ENCODE data around the gene BLVRB.

DNA sequence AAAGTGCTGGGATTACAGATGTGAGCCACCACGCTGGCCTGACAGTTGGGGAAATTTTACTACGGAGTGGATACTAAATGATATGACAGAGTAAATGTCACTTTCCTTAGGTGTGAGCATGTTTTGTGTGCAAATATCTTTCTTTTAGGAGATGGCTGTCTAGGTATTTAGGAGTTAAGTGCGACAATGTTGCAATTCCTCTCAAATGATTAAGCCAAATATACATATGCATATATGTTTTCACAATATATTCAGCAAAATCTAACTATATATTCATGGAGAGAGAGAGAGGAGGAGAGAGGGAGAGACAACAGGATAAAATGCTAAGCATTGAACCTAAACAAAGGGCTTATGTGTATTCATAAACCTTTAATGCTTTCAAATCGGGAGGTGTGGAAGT lies 16.0 kb downstream of the BLVRB start:
- TF ChIP-seq, protein P1, sequence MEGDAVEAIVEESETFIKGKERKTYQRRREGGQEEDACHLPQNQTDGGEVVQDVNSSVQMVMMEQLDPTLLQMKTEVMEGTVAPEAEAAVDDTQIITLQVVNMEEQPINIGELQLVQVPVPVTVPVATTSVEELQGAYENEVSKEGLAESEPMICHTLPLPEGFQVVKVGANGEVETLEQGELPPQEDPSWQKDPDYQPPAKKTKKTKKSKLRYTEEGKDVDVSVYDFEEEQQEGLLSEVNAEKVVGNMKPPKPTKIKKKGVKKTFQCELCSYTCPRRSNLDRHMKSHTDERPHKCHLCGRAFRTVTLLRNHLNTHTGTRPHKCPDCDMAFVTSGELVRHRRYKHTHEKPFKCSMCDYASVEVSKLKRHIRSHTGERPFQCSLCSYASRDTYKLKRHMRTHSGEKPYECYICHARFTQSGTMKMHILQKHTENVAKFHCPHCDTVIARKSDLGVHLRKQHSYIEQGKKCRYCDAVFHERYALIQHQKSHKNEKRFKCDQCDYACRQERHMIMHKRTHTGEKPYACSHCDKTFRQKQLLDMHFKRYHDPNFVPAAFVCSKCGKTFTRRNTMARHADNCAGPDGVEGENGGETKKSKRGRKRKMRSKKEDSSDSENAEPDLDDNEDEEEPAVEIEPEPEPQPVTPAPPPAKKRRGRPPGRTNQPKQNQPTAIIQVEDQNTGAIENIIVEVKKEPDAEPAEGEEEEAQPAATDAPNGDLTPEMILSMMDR (IDR thresholded peaks at IDR 0.05; ENCODE audit: extremely low read depth in 1 of 2, insufficient read depth in 1 of 2, low read depth in 1 of 2, low read length in 2 of 2) = no peak
- TF ChIP-seq POLR2A (IDR thresholded peaks at IDR 0.05; ENCODE audit: low read depth, low read length) (no peak), EZH2 (IDR thresholded peaks at IDR 0.05; ENCODE audit: borderline replicate concordance, low read depth, low read length, severe bottlenecking) (no peak), POLR2AphosphoS5 (IDR thresholded peaks at IDR 0.05; ENCODE audit: insufficient read depth, low read depth, low read length) (no peak), GATA2 (IDR thresholded peaks at IDR 0.05; ENCODE audit: insufficient read depth, insufficient read length, low read depth, low read length) (no peak), MYC (IDR thresholded peaks at IDR 0.05; ENCODE audit: low read depth, low read length) (no peak), MAX (IDR thresholded peaks at IDR 0.05; ENCODE audit: insufficient read depth, insufficient read length) (no peak), FOS (IDR thresholded peaks at IDR 0.05; ENCODE audit: borderline replicate concordance, insufficient read depth, low read length) (no peak)
